HS-27A (cell line): Measurements from ENCODE around the gene TFB2M.

Source experiments
- DNase-seq: peaks from one replicate; pipeline ENCODE4 v3.0.0-alpha.2; 2012; ENCODE audit warnings: low read depth, missing footprints

TFB2M gene

GRCh38 chr1:246552110-246552509 lies 14.0 kb downstream of the TFB2M start:
- no peak for DNase-seq

GRCh38 chr1:246550402-246550801 lies 15.7 kb downstream of the TFB2M start:
- DNase-seq: no peak

- no peak for DNase-seq
Measured at GRCh38 chr1:246549665-246550064, 16.4 kb downstream of the TFB2M start.

- DNase-seq: no peak
Measured at GRCh38 chr1:246544001-246544400, 22.1 kb downstream of the TFB2M start.

- no peak for DNase-seq
Measured at GRCh38 chr1:246540738-246541491, 25.1 kb downstream of the TFB2M start.

GRCh38 chr1:246537887-246538286 lies 28.2 kb downstream of the TFB2M start:
- no peak for DNase-seq

GRCh38 chr1:246537441-246537840 lies 28.6 kb downstream of the TFB2M start:
- no peak for DNase-seq

- DNase-seq: no peak
Measured at GRCh38 chr1:246534114-246534513, 31.9 kb downstream of the TFB2M start.

GRCh38 chr1:246533371-246533905 lies 32.6 kb downstream of the TFB2M start:
- DNase-seq: no peak

- no peak for DNase-seq
Measured at GRCh38 chr1:246532519-246532918, 33.5 kb downstream of the TFB2M start.

GRCh38 chr1:246530482-246530881 lies 35.6 kb downstream of the TFB2M start:
- DNase-seq: no peak

- DNase-seq: no peak
Measured at GRCh38 chr1:246528933-246529731, 36.9 kb downstream of the TFB2M start.

GRCh38 chr1:246527402-246528088 lies 38.5 kb downstream of the TFB2M start:
- DNase-seq: no peak

- no peak for DNase-seq
Measured at GRCh38 chr1:246526915-246527314, 39.1 kb downstream of the TFB2M start.

- DNase-seq: no peak
Measured at GRCh38 chr1:246526380-246526779, 39.7 kb downstream of the TFB2M start.

- no peak for DNase-seq
Measured at GRCh38 chr1:246519514-246519913, 46.5 kb downstream of the TFB2M start.

- no peak for DNase-seq
Measured at GRCh38 chr1:246518456-246519205, 47.4 kb downstream of the TFB2M start.

- DNase-seq: no peak
Measured at GRCh38 chr1:246517391-246517790, 48.7 kb downstream of the TFB2M start.

- DNase-seq: no peak
Measured at GRCh38 chr1:246516126-246516525, 49.9 kb downstream of the TFB2M start.

GRCh38 chr1:246515390-246516005 lies 50.6 kb downstream of the TFB2M start:
- no peak for DNase-seq

GRCh38 chr1:246513619-246514343 lies 52.3 kb downstream of the TFB2M start:
- no peak for DNase-seq
